Activated naive CD4-positive, alpha-beta T cell treated with anti-CD3 and anti-CD28 coated beads, Interleukin-2, amount 50 U/mL, for 72 hours (primary cell): ENCODE measurements around the gene PIK3C2B. TPM values are rescaled to one million over a fixed set of nuclear protein-coding genes. Genes with fewer than 3 reads are reported as not detected.

ENCODE experiments used
- ATAC-seq, 2 donors: fragments of 150-1000 bp; cut with Tn5 transposase; 2 replicates each; pipeline ENCODE4 v1.10.0; 2021; ENCODE audit warnings: mild to moderate bottlenecking in 2 of 2, moderate library complexity in 2 of 2
- DNase-seq, 2 donors: peaks; one replicate each; pipeline ENCODE4 v3.0.0; 2021 to 2022; ENCODE audit warnings: low spot score in 2 of 2
- H3K27ac Mint-ChIP-seq, 2 donors: one replicate each; pipeline ENCODE4 v1.8.0; 2022; ENCODE audit warnings: mild to moderate bottlenecking in 2 of 2, mixed read lengths in 2 of 2
- H3K36me3 Mint-ChIP-seq, 2 donors: one replicate each; pipeline ENCODE4 v1.8.0; 2022; ENCODE audit warnings: mixed read lengths in 2 of 2
- H3K9me3 Mint-ChIP-seq, 2 donors: one replicate each; pipeline ENCODE4 v1.8.0; 2022; ENCODE audit warnings: mixed read lengths in 2 of 2
- total RNA-seq, 2 donors: library from RNA; stranded (reverse); gene quantifications; one replicate each; pipeline ENCODE4 v1.2.3, GENCODE V29; 2022

PIK3C2B gene
- total RNA-seq, 2 donors from 2014 or later: 26.3 to 65.6 TPM

GRCh38 chr1:204456826-204457442, 37.7 kb downstream of the PIK3C2B start:
- ATAC-seq (no peak), DNase-seq (no peak)
- H3K9me3 Mint-ChIP-seq: no peaks in the 10 kb centered on the region
- H3K36me3 Mint-ChIP-seq: peaks cover 13 to 44% of the 10 kb centered on the region in 2 donors
- no peak overlapping the region for H3K27ac Mint-ChIP-seq

GRCh38 chr1:204455831-204456145, 38.8 kb downstream of the PIK3C2B start:
- Mint-ChIP-seq H3K36me3 (peaks cover 13 to 38% of the 10 kb centered on the region in 2 donors), H3K9me3 (no peaks in the 10 kb centered on the region), H3K27ac (no peak overlapping the region)
- no peak for ATAC-seq
- no peak for DNase-seq

GRCh38 chr1:204455063-204455830, 39.4 kb downstream of the PIK3C2B start:
- peak overlapping the region in 1 of 2 donors; percentile 65 for H3K27ac Mint-ChIP-seq
- H3K9me3 Mint-ChIP-seq: no peaks in the 10 kb centered on the region
- peaks cover 8 to 34% of the 10 kb centered on the region in 2 donors for H3K36me3 Mint-ChIP-seq
- no peak for DNase-seq
- no peak for ATAC-seq

- Mint-ChIP-seq H3K27ac (peak overlapping the region in 1 of 2 donors; percentile 74), H3K36me3 (peaks cover 6 to 27% of the 10 kb centered on the region in 2 donors), H3K9me3 (no peaks in the 10 kb centered on the region)
- ATAC-seq (no peak), DNase-seq (no peak)
Observed at GRCh38 chr1:204454476-204454875, 40.1 kb downstream of the PIK3C2B start.

GRCh38 chr1:204453141-204453772, 41.3 kb downstream of the PIK3C2B start:
- Mint-ChIP-seq H3K36me3 (peaks cover 6 to 28% of the 10 kb centered on the region in 2 donors), H3K9me3 (no peaks in the 10 kb centered on the region), H3K27ac (peak overlapping the region; percentile 87 to 93)
- ATAC-seq: peak; percentile 86 to 95
- DNase-seq: peak; percentile 46 to 62

- Mint-ChIP-seq H3K36me3 (peaks cover 6 to 34% of the 10 kb centered on the region in 2 donors), H3K27ac (peak overlapping the region in 1 of 2 donors; percentile 92)
Observed at GRCh38 chr1:204451352-204452124, 43.1 kb downstream of the PIK3C2B start.

GRCh38 chr1:204450461-204451257, 43.9 kb downstream of the PIK3C2B start:
- DNase-seq (no peak), ATAC-seq (no peak)
- Mint-ChIP-seq H3K9me3 (no peaks in the 10 kb centered on the region), H3K27ac (peak overlapping the region in 1 of 2 donors; percentile 9), H3K36me3 (peaks cover 6 to 37% of the 10 kb centered on the region in 2 donors)

More at GRCh38 chr1:204451352-204452124, 43.1 kb downstream of the PIK3C2B start:
- DNase-seq (no peak), ATAC-seq (no peak)
- no peaks in the 10 kb centered on the region for H3K9me3 Mint-ChIP-seq

- Mint-ChIP-seq H3K9me3 (no peaks in the 10 kb centered on the region), H3K27ac (no peak overlapping the region), H3K36me3 (peaks cover 6 to 36% of the 10 kb centered on the region in 2 donors)
- ATAC-seq (no peak), DNase-seq (no peak)
Observed at GRCh38 chr1:204449678-204450280, 44.8 kb downstream of the PIK3C2B start.

GRCh38 chr1:204448991-204449677, 45.5 kb downstream of the PIK3C2B start:
- peaks cover 6 to 29% of the 10 kb centered on the region in 2 donors for H3K36me3 Mint-ChIP-seq
- no peaks in the 10 kb centered on the region for H3K9me3 Mint-ChIP-seq
- ATAC-seq (no peak), DNase-seq (no peak)
- H3K27ac Mint-ChIP-seq: peak overlapping the region in 1 of 2 donors; percentile 77

- H3K9me3 Mint-ChIP-seq: no peaks in the 10 kb centered on the region
- no peak for DNase-seq
- peak overlapping the region in 1 of 2 donors; percentile 77 for H3K27ac Mint-ChIP-seq
- H3K36me3 Mint-ChIP-seq: peaks cover 6 to 25% of the 10 kb centered on the region in 2 donors
- ATAC-seq: no peak
Observed at GRCh38 chr1:204448344-204448964, 46.2 kb downstream of the PIK3C2B start.

GRCh38 chr1:204447736-204448135, 46.9 kb downstream of the PIK3C2B start:
- ATAC-seq (no peak), DNase-seq (no peak)
- Mint-ChIP-seq H3K9me3 (no peaks in the 10 kb centered on the region), H3K27ac (peak overlapping the region; percentile 23 to 50), H3K36me3 (peaks cover under 1 to 18% of the 10 kb centered on the region in 2 donors)

GRCh38 chr1:204447190-204447589, 47.4 kb downstream of the PIK3C2B start:
- Mint-ChIP-seq H3K27ac (peak overlapping the region; percentile 23 to 92), H3K9me3 (no peaks in the 10 kb centered on the region), H3K36me3 (peaks cover 0 to 17% of the 10 kb centered on the region in 2 donors)
- no peak for DNase-seq
- ATAC-seq: no peak

- Mint-ChIP-seq H3K27ac (peak overlapping the region; percentile 42 to 92), H3K9me3 (no peaks in the 10 kb centered on the region), H3K36me3 (peaks cover 0 to 24% of the 10 kb centered on the region in 2 donors)
- peak; percentile 66 to 74 for DNase-seq
- ATAC-seq: peak; percentile 73 to 74
Observed at GRCh38 chr1:204446413-204447111, 48.0 kb downstream of the PIK3C2B start.

GRCh38 chr1:204445860-204446412, 48.7 kb downstream of the PIK3C2B start:
- ATAC-seq (peak in 1 of 2 donors; percentile 31), DNase-seq (peak in 1 of 2 donors; percentile 71)
- Mint-ChIP-seq H3K27ac (peak overlapping the region; percentile 42 to 92), H3K36me3 (peaks cover 0 to 30% of the 10 kb centered on the region in 2 donors), H3K9me3 (no peaks in the 10 kb centered on the region)
